Heart left ventricle (tissue), 16 donors: ENCODE data around the gene ASMTL. TPM values are rescaled to one million over a fixed set of nuclear protein-coding genes. Genes with fewer than 3 reads are reported as not detected.
A peak's percentile ranks its signal among the peaks of the same experiment; 100 is the strongest.

Source experiments
- ATAC-seq, 4 donors: fragments of 200-7000 bp; cut with Tn5 transposase; one replicate each; pipeline ENCODE4 v1.9.1; 2020 to 2022; ENCODE audit warnings: moderate library complexity in 4 of 4, mild to moderate bottlenecking in 3 of 4, moderate number of reproducible peaks in 1 of 4
- DNase-seq, 5 donors: peaks; one replicate each; pipeline ENCODE4 v3.0.0-alpha.2; 2020
- H3K27ac ChIP-seq, 12 donors: fragments of 200-600 bp; sonication (generic) in 4 of 12; one replicate each; pipeline versions ENCODE4 v1.5.0 to v1.8.0; 2016 to 2022; ENCODE audit warnings: mild to moderate bottlenecking in 2 of 12
- H3K27me3 ChIP-seq, 9 donors: fragments of 200-600 bp; sonication (generic) in 2 of 9; one replicate each; pipeline versions ENCODE4 v1.5.1 to v1.8.0; 2016 to 2022; ENCODE audit warnings: mild to moderate bottlenecking in 3 of 9
- H3K36me3 ChIP-seq, 9 donors: fragments of 200-600 bp; sonication (generic) in 2 of 9; one replicate each; pipeline versions ENCODE4 v1.5.0 to v1.8.0; 2018 to 2022; ENCODE audit warnings: mild to moderate bottlenecking in 2 of 9
- H3K4me1 ChIP-seq, 12 donors: fragments of 200-600 bp; sonication (generic) in 4 of 12; one replicate each; pipeline versions ENCODE4 v1.5.0 to v1.8.0; 2016 to 2022; ENCODE audit warnings: mild to moderate bottlenecking in 3 of 12
- H3K4me3 ChIP-seq, 12 donors: fragments of 200-600 bp; sonication (generic) in 4 of 12; one replicate each; pipeline versions ENCODE4 v1.5.0 to v1.8.0; 2017 to 2022; ENCODE audit warnings: mild to moderate bottlenecking in 9 of 12, moderate library complexity in 4 of 12
- H3K9me3 ChIP-seq, 12 donors: fragments of 200-600 bp; sonication (generic) in 4 of 12; one replicate each; pipeline versions ENCODE4 v1.5.0 to v1.8.0; 2016 to 2022; ENCODE audit warnings: mild to moderate bottlenecking in 1 of 12
- CTCF ChIP-seq, 12 donors: fragments of 200-600 bp; sonication (generic) in 4 of 12; IDR thresholded peaks; one replicate each; pipeline versions ENCODE4 v1.5.0 to v1.8.0; 2018 to 2022; ENCODE audit warnings: antibody characterized with exemption in 12 of 12, mild to moderate bottlenecking in 5 of 12
- POLR2A ChIP-seq, 2 donors: fragments of 450-650 bp; IDR thresholded peaks; one replicate each; pipeline ENCODE4 v1.6.1; 2017; ENCODE audit warnings: antibody characterized with exemption in 2 of 2, mild to moderate bottlenecking in 2 of 2, moderate library complexity in 2 of 2
- WGBS, 4 donors: extraction: QIAGEN DNeasy Blood & Tissue Kit in 2 of 4; methylation state at CpG; one replicate each; pipeline versions ENCODE4 v1.1.5 to v1.1.7; 2013 to 2018; 5-methylcytosine and 5-hydroxymethylcytosine counted together
- intact Hi-C, 10 donors: fragments of 100-400 bp; cut with DNase I; formaldehyde crosslinking; loops; one replicate each; pipeline versions ENCODE4 v1.11.1 to v1.14.2; 2022
- polyA plus RNA-seq, 2 donors: library from polyadenylated mRNA; stranded (reverse); fragments of 200-250 nt; gene quantifications; one replicate each; pipeline ENCODE4 v1.2.3, GENCODE V29; 2013
- total RNA-seq, 9 donors: library from RNA; depleted of rRNA in 2 of 9; stranded (reverse); fragments of >200 nt in 2 of 9; fragmentation: NEBNext Ultra II Directional in 3 of 9; extraction: Animal tissue kit (Norgen Biotek cat#: 25700) in 3 of 9; gene quantifications; one replicate each; pipeline versions ENCODE4 v1.1.0 to v1.2.4, GENCODE V29; 2016 to 2023
- donor health status: ischemic (EF 13 %, LVEDD 7.1; RV severe dilation, severe dysfunction).
- donor health status: healthy with polysubstance abuse.
- donor health status: DM: no; HTN: yes; CAD: no.
- donor health status: DM: no; HTN: no; CAD: no.
- donor health status: ischemic (EF 25% LVEDD 6.9; RV normal size, moderate dysfunction).
- donor health status: ischemic (EF 25% LVEDD 5.7; RV mildly dilated, moderate dysfunction).
- donor health status: healthy.
- donor health status: DM: yes; HTN: yes; CAD: no.
- donor health status: ischemic (EF 35%, LVEDD 5.7; RV mildly dilated, moderate dysfunction).
- donor health status: nonischemic (EF 11% LVEDD 7.7; RV severe dilation, severe dysfunction).
- donor health status: DM: yes; HTN: yes; CAD: no.
- donor health status: PGD.
- donor health status: ischemic (EF 29% LVEDD 5.4; RV normal size, mild dysfunction).
- donor health status: nonischemic (EF 23%, LVEDD 6.1; RV moderate dilation, normal function).

Gene ASMTL
- total and polyA plus RNA-seq, 11 donors: 20.2 to 44.6 (median 29.1) TPM

DNA sequence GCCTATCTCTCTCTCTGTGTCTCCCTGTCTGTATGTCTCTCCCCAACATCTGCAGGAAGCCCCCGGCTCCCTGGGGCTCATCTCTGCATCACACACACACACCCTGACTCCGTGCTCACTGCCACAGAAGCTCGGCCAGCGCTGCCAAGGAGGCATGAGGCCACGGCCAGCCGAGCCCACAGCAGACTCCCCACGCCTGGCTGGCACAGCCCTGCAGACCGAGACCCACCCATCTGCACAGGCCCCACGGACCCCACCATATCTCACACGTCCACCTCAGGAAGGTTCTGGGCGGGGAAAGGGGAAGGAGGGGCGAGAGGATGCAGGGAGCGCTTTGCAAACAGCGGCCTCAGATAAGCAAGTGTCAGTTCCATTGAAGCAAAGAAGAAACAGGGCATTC lies 32.3 kb downstream of the ASMTL start:
- H3K27me3 ChIP-seq: no peaks in the 10 kb centered on the region
- peaks cover 0 to 29% (median 17%) of the 10 kb centered on the region in 12 donors for H3K9me3 ChIP-seq
- H3K27ac ChIP-seq: no peak overlapping the region
- intact Hi-C loops: no loop called here
- DNase-seq (no peak), ATAC-seq (peak in 3 of 4 donors; percentile 3 to 23 (median 6))
- H3K4me1 ChIP-seq: no peaks in the 10 kb centered on the region
- 56 to 70% (median 59%) methylated on average over 13 to 14 of the region's 14 CpGs for WGBS, 4 donors
- H3K4me3 ChIP-seq: no peak overlapping the region
- H3K36me3 ChIP-seq: peaks cover 2 to 54% (median 37%) of the 10 kb centered on the region in 9 donors
- TF ChIP-seq POLR2A (IDR thresholded peaks at IDR 0.05) (no peak), CTCF (IDR thresholded peaks at IDR 0.05) (no peak)

DNA sequence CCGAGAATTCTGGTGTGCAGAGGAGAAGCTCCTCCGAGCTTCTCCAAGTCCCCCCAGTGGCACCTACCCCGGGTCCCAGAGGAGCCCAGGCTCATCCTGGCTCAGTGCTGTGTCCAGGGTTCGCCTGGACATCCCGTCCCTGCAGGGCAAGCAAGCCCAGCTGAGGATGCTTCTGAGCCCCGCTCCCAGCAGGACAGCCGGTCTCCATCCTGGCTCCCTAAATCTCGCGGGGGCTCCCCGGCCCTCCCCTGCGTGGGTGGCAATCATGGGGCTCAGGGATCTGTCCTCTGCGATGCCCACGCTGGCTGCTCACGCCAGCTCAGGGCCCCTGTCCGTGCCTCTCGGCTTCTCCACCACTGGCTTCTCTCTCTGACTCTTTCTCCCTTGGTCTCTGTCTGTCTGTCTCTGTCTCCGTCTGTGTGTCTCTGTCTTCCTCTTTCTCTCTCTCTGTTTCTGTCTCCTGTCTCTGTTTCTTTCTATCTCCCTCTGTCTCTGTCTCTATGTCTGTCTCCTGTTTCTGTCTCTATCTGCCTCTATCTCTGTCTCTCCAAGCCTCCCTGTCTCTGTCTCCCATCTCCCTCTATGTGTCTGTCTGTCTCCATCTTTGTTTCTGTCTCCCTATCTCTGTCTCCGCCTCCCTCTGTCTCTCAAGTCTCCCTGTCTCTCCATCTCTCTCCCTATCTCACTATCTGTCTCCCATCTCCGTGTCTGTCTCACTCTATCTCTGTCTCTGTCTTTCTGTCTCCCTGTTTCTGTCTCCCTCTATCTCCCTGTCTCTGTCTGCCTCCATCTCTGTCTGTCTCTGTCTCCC lies 33.0 kb downstream of the ASMTL start:
- Histone ChIP-seq H3K27ac (no peak overlapping the region), H3K4me1 (no peaks in the 10 kb centered on the region), H3K4me3 (no peak overlapping the region), H3K9me3 (peaks cover 0 to 29% (median 17%) of the 10 kb centered on the region in 12 donors), H3K36me3 (peaks cover 2 to 51% (median 33%) of the 10 kb centered on the region in 9 donors), H3K27me3 (no peaks in the 10 kb centered on the region)
- peak in 1 of 5 donors; percentile 15 for DNase-seq
- 85 to 90% (median 88%) methylated on average over 14 to 19 of the region's 19 CpGs for WGBS, 4 donors
- TF ChIP-seq CTCF (IDR thresholded peaks at IDR 0.05) (no peak), POLR2A (IDR thresholded peaks at IDR 0.05) (no peak)
- intact Hi-C loops: no loop called here
- peak in 1 of 4 donors; percentile 7 for ATAC-seq

DNA sequence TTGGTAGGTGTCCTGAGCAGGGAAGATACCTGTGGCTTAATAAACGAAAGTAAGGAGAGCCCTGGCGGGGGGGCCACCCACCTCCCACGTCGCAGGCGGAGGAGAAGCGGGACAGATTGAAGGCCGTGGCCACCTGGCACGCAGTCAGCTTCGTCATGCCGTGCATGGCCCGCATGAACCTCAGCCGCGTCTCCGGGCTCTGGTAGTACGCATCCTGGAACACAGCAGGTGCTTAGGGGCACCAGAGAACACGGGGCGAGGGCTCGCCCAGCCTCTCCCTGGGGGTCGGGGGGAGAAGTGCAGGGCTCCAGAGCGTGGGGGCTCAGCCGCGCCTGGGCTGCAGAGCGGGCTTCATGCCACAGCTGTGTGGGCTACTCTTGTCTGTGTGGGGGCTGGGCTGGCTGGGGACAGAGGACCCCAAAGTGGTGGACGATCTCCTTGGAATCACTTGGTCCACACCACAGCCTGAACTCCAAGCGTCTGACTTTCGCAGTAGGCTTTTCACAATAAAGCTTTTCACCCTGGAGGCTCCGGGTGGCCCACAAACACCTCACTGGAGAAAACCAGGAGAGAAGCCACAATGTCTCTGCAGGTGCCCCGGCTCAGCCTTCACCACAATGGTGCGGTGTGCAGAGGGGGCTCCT lies 33.7 kb downstream of the ASMTL start:
- WGBS, 4 donors: 91 to 95% (median 94%) methylated on average over 24 to 29 of the region's 29 CpGs
- intact Hi-C loops: no loop called here
- Histone ChIP-seq H3K4me3 (no peak overlapping the region), H3K9me3 (peaks cover 0 to 29% (median 17%) of the 10 kb centered on the region in 12 donors), H3K27me3 (no peaks in the 10 kb centered on the region), H3K4me1 (no peaks in the 10 kb centered on the region), H3K27ac (no peak overlapping the region), H3K36me3 (peaks cover 2 to 58% (median 38%) of the 10 kb centered on the region in 9 donors)
- DNase-seq: peak in 1 of 5 donors; percentile 14
- TF ChIP-seq CTCF (IDR thresholded peaks at IDR 0.05): no peak
- TF ChIP-seq POLR2A (IDR thresholded peaks at IDR 0.05): no peak
- peak in 2 of 4 donors; percentile 6 to 16 for ATAC-seq
